ENCODE measurements around the gene NECTIN3. TPM values are rescaled to one million over a fixed set of nuclear protein-coding genes. Genes with fewer than 3 reads are reported as not detected.

The NECTIN3 gene
- 10 to 100 TPM; 34.5 to 40.1 (median 36.9) TPM for polyA plus RNA-seq (ENCODE audit: insufficient read length in 3 of 3)
- long read RNA-seq, donor 1, partial matches to known transcripts: 0 of 4 reads
- long read RNA-seq, donor 1, other reads (novel, unspliced or antisense): 0 of 4 reads
- long read RNA-seq, donor 2, partial matches to known transcripts: 0 of 2 reads
- long read RNA-seq, donor 2, other reads (novel, unspliced or antisense): 0 of 2 reads
- long read RNA-seq, donor 3, partial matches to known transcripts: 0 of 3 reads
- long read RNA-seq, donor 3, other reads (novel, unspliced or antisense): 0 of 3 reads
- long read RNA-seq, donor 4, transcript NECTIN3-206 (6 exons, 3,664 nt): major isoform, 7 of 7 reads
- long read RNA-seq, donor 4, partial matches to known transcripts: 0 of 7 reads
- long read RNA-seq, donor 4, other reads (novel, unspliced or antisense): 0 of 7 reads
- long read RNA-seq, donor 5: 0 reads
- long read RNA-seq, donor 6, transcript NECTIN3-206 (6 exons, 3,664 nt): major isoform, 5 of 5 reads
- long read RNA-seq, donor 6, partial matches to known transcripts: 0 of 5 reads
- long read RNA-seq, donor 6, other reads (novel, unspliced or antisense): 0 of 5 reads
- long read RNA-seq, donor 7, transcript NECTIN3-206 (6 exons, 3,664 nt): major isoform, 6 of 6 reads
- long read RNA-seq, donor 7, partial matches to known transcripts: 0 of 6 reads
- long read RNA-seq, donor 7, other reads (novel, unspliced or antisense): 0 of 6 reads
- long read RNA-seq, donor 8, transcript NECTIN3-206 (6 exons, 3,664 nt): major isoform, 9 of 9 reads
- long read RNA-seq, donor 8, partial matches to known transcripts: 0 of 9 reads
- long read RNA-seq, donor 8, other reads (novel, unspliced or antisense): 0 of 9 reads
- long read RNA-seq, donor 9, transcript NECTIN3-206 (6 exons, 3,664 nt): major isoform, 5 of 5 reads
- long read RNA-seq, donor 9, partial matches to known transcripts: 0 of 5 reads
- long read RNA-seq, donor 9, other reads (novel, unspliced or antisense): 0 of 5 reads
- long read RNA-seq, donor 10, partial matches to known transcripts: 0 of 3 reads
- long read RNA-seq, donor 10, other reads (novel, unspliced or antisense): 0 of 3 reads
- long read RNA-seq, donor 11, partial matches to known transcripts: 0 of 3 reads
- long read RNA-seq, donor 11, other reads (novel, unspliced or antisense): 0 of 3 reads
- long read RNA-seq, donor 12, partial matches to known transcripts: 0 of 1 reads
- long read RNA-seq, donor 12, other reads (novel, unspliced or antisense): 0 of 1 reads
- long read RNA-seq, donor 13, transcript NECTIN3-206 (6 exons, 3,664 nt): major isoform, 11 of 11 reads
- long read RNA-seq, donor 13, partial matches to known transcripts: 0 of 11 reads
- long read RNA-seq, donor 13, other reads (novel, unspliced or antisense): 0 of 11 reads
- long read RNA-seq, donor 14, transcript NECTIN3-206 (6 exons, 3,664 nt): major isoform, 6 of 6 reads
- long read RNA-seq, donor 14, partial matches to known transcripts: 0 of 6 reads
- long read RNA-seq, donor 14, other reads (novel, unspliced or antisense): 0 of 6 reads
- long read RNA-seq, donor 15: 0 reads
- long read RNA-seq, donor 16, transcript NECTIN3-206 (6 exons, 3,664 nt): major isoform, 12 of 12 reads
- long read RNA-seq, donor 16, partial matches to known transcripts: 0 of 12 reads
- long read RNA-seq, donor 16, other reads (novel, unspliced or antisense): 0 of 12 reads

GRCh38 chr3:111071257-111072030 is at the start of gene NECTIN3:
NECTIN3 (plus strand) TSS chr3:111071816; CDS start chr3:111072018, 202 bp downstream.
- DNase-seq (ENCODE audit: extremely low read depth in 1 of 11, low read depth in 9 of 11, low spot score in 4 of 11): peak; percentile 83 to 92 (median 90)

GRCh38 chr3:111027868-111028267 is 43.7 kb upstream of the NECTIN3 start:
- DNase-seq (ENCODE audit: extremely low read depth in 1 of 11, low read depth in 9 of 11, low spot score in 4 of 11): no peak

- no peak for DNase-seq (ENCODE audit: extremely low read depth in 1 of 11, low read depth in 9 of 11, low spot score in 4 of 11)
These were observed 40.1 kb upstream of the NECTIN3 start for GRCh38 chr3:111031538-111031937.

GRCh38 chr3:111032677-111033076 is 38.9 kb upstream of the NECTIN3 start:
- no peak for DNase-seq (ENCODE audit: extremely low read depth in 1 of 11, low read depth in 9 of 11, low spot score in 4 of 11)

GRCh38 chr3:111033470-111034050 is 38.1 kb upstream of the NECTIN3 start:
- peak in 1 of 11 donors; percentile 0 for DNase-seq (ENCODE audit: extremely low read depth in 1 of 11, low read depth in 9 of 11, low spot score in 4 of 11)

- no peak for DNase-seq (ENCODE audit: extremely low read depth in 1 of 11, low read depth in 9 of 11, low spot score in 4 of 11)
These were observed 36.3 kb upstream of the NECTIN3 start for GRCh38 chr3:111035316-111035715.

GRCh38 chr3:111035902-111036301 is 35.7 kb upstream of the NECTIN3 start:
- DNase-seq (ENCODE audit: extremely low read depth in 1 of 11, low read depth in 9 of 11, low spot score in 4 of 11): no peak

GRCh38 chr3:111040959-111041358 is 30.7 kb upstream of the NECTIN3 start:
- DNase-seq (ENCODE audit: extremely low read depth in 1 of 11, low read depth in 9 of 11, low spot score in 4 of 11): no peak

GRCh38 chr3:111045564-111045963 is 26.1 kb upstream of the NECTIN3 start:
- DNase-seq (ENCODE audit: extremely low read depth in 1 of 11, low read depth in 9 of 11, low spot score in 4 of 11): no peak

GRCh38 chr3:111047042-111047441 is 24.6 kb upstream of the NECTIN3 start:
- DNase-seq (ENCODE audit: extremely low read depth in 1 of 11, low read depth in 9 of 11, low spot score in 4 of 11): no peak

- no peak for DNase-seq (ENCODE audit: extremely low read depth in 1 of 11, low read depth in 9 of 11, low spot score in 4 of 11)
These were observed 23.7 kb upstream of the NECTIN3 start for GRCh38 chr3:111047812-111048435.

- no peak for DNase-seq (ENCODE audit: extremely low read depth in 1 of 11, low read depth in 9 of 11, low spot score in 4 of 11)
These were observed 20.3 kb upstream of the NECTIN3 start for GRCh38 chr3:111051354-111051753.

GRCh38 chr3:111068574-111068973 is 3.0 kb upstream of the NECTIN3 start:
- no peak for DNase-seq (ENCODE audit: extremely low read depth in 1 of 11, low read depth in 9 of 11, low spot score in 4 of 11)

- peak in 7 of 11 donors; percentile 4 to 30 (median 15) for DNase-seq (ENCODE audit: extremely low read depth in 1 of 11, low read depth in 9 of 11, low spot score in 4 of 11)
These were observed 1.4 kb upstream of the NECTIN3 start for GRCh38 chr3:111069974-111070771.

- peak in 2 of 11 donors; percentile 59 to 61 for DNase-seq (ENCODE audit: extremely low read depth in 1 of 11, low read depth in 9 of 11, low spot score in 4 of 11)
These were observed 802 bp upstream of the NECTIN3 start for GRCh38 chr3:111070772-111071256.
